H9 (cell line): ENCODE results near the gene MIEF1. TPM values are rescaled to one million over a fixed set of nuclear protein-coding genes. Genes with fewer than 3 reads are reported as not detected.

Experiments
- DNase-seq: peaks from one replicate; pipeline ENCODE4 v3.0.0-alpha.2; 2017
- H2AFZ ChIP-seq: one replicate; pipeline ENCODE4 v1.6.1; 2013; ENCODE audit warnings: mild to moderate bottlenecking, low read length, control low read depth, moderate library complexity
- H2AK5ac ChIP-seq: 2 replicates; pipeline ENCODE4 v1.6.1; 2013; ENCODE audit warnings: low read length, control low read depth, mixed read lengths; ENCODE audit not compliant: insufficient read length
- H2BK120ac ChIP-seq: one replicate; pipeline ENCODE4 v1.6.1; 2013; ENCODE audit warnings: low read depth, mild to moderate bottlenecking, low read length, control low read depth, inconsistent platforms; ENCODE audit not compliant: poor library complexity, severe bottlenecking
- H2BK12ac ChIP-seq: 2 replicates; pipeline ENCODE4 v1.6.1; 2013; ENCODE audit warnings: low read length, control low read depth, mixed read lengths, low read depth; ENCODE audit not compliant: insufficient read length
- H2BK15ac ChIP-seq: 2 replicates; pipeline ENCODE4 v1.6.1; 2013; ENCODE audit warnings: low read depth, low read length, control low read depth
- H2BK20ac ChIP-seq: one replicate; pipeline ENCODE4 v1.6.1; 2013; ENCODE audit warnings: low read depth, mild to moderate bottlenecking, low read length, control low read depth, inconsistent platforms; ENCODE audit not compliant: poor library complexity, severe bottlenecking
- H2BK5ac ChIP-seq: 2 replicates; pipeline ENCODE4 v1.6.1; 2013; ENCODE audit warnings: low read length, control low read depth, mixed read lengths; ENCODE audit not compliant: insufficient read length
- H3K14ac ChIP-seq: 2 replicates; pipeline ENCODE4 v1.6.1; 2013; ENCODE audit warnings: low read length, control low read depth; ENCODE audit not compliant: insufficient read depth
- H3K18ac ChIP-seq: 2 replicates; pipeline ENCODE4 v1.6.1; 2013; ENCODE audit warnings: low read depth, mild to moderate bottlenecking, mixed read lengths, low read length, control low read depth; ENCODE audit not compliant: insufficient read length
- H3K23ac ChIP-seq: 2 replicates; pipeline ENCODE4 v1.6.1; 2013; ENCODE audit warnings: low read length, control low read depth, mixed read lengths, low read depth; ENCODE audit not compliant: insufficient read length
- H3K23me2 ChIP-seq: 2 replicates; pipeline ENCODE4 v1.6.1; 2013; ENCODE audit warnings: low read depth, mild to moderate bottlenecking, mixed read lengths, low read length, control low read depth; ENCODE audit not compliant: insufficient read length, poor library complexity, severe bottlenecking
- H3K27ac ChIP-seq: 2 replicates; pipeline ENCODE4 v1.5.1; 2013; ENCODE audit warnings: low read length, control low read depth, mixed read lengths, low read depth; ENCODE audit not compliant: insufficient read length
- H3K27me3 ChIP-seq: 2 replicates; pipeline ENCODE4 v1.6.1; 2013; ENCODE audit warnings: low read length, control low read depth, inconsistent platforms; ENCODE audit not compliant: insufficient read depth
- H3K4ac ChIP-seq: 2 replicates; pipeline ENCODE4 v1.6.1; 2013; ENCODE audit warnings: low read depth, mild to moderate bottlenecking, control low read depth, inconsistent platforms, low read length, moderate library complexity
- H3K4me1 ChIP-seq: 2 replicates; pipeline ENCODE4 v1.6.1; 2013; ENCODE audit warnings: low read length, control low read depth, inconsistent platforms; ENCODE audit not compliant: insufficient read depth
- H3K4me2 ChIP-seq: 2 replicates; pipeline ENCODE4 v1.6.1; 2013; ENCODE audit warnings: low read length, control low read depth, mixed read lengths; ENCODE audit not compliant: insufficient read length, insufficient read depth
- H3K56ac ChIP-seq: 2 replicates; pipeline ENCODE4 v1.6.1; 2013; ENCODE audit warnings: low read depth, mild to moderate bottlenecking, mixed read lengths, low read length, control low read depth; ENCODE audit not compliant: insufficient read length
- H3K79me1 ChIP-seq: 2 replicates; pipeline ENCODE4 v1.6.1; 2013; ENCODE audit warnings: low read depth, mild to moderate bottlenecking, moderate library complexity, low read length, control low read depth, inconsistent platforms; ENCODE audit not compliant: insufficient read depth, poor library complexity, severe bottlenecking
- H3K79me2 ChIP-seq: 2 replicates; pipeline ENCODE4 v1.6.1; 2013; ENCODE audit warnings: low read length, control low read depth, inconsistent platforms; ENCODE audit not compliant: insufficient read depth
- H3K9ac ChIP-seq: 2 replicates; pipeline ENCODE4 v1.6.1; 2013; ENCODE audit warnings: low read length, control low read depth, mixed read lengths; ENCODE audit not compliant: insufficient read length; ENCODE audit errors: extremely low read depth
- H3K9me3 ChIP-seq: one replicate; pipeline ENCODE4 v1.6.1; 2013; ENCODE audit warnings: low read depth, low read length, inconsistent platforms; ENCODE audit not compliant: control insufficient read depth
- H3T11ph ChIP-seq: one replicate; pipeline ENCODE4 v1.6.1; 2013; ENCODE audit warnings: mild to moderate bottlenecking, low read length, control low read depth, inconsistent platforms
- H4K20me1 ChIP-seq: one replicate; pipeline ENCODE4 v1.6.1; 2013; ENCODE audit not compliant: control insufficient read depth, insufficient read length, insufficient read depth
- H4K5ac ChIP-seq: 2 replicates; pipeline ENCODE4 v1.6.1; 2013; ENCODE audit warnings: low read depth, mild to moderate bottlenecking, mixed read lengths, low read length, control low read depth; ENCODE audit not compliant: insufficient read length
- H4K8ac ChIP-seq: replicated peaks from 2 replicates; pipeline ENCODE4 v1.6.1; 2013; ENCODE audit warnings: low read length, control low read depth, mixed read lengths, low read depth; ENCODE audit not compliant: insufficient read length
- H4K91ac ChIP-seq: 2 replicates; pipeline ENCODE4 v1.6.1; 2013; ENCODE audit warnings: low read depth, mild to moderate bottlenecking, moderate library complexity, mixed read lengths, low read length, control low read depth; ENCODE audit not compliant: insufficient read length
- H3K27ac Mint-ChIP-seq, 3 experiments: 2 replicates in 2 of 3; 3 replicates in 1 of 3; pipeline ENCODE4 v1.8.0; 2020 to 2021; ENCODE audit warnings: mixed read lengths in 3 of 3, mild to moderate bottlenecking in 1 of 3, moderate library complexity in 1 of 3
- H3K27me3 Mint-ChIP-seq: 2 replicates; pipeline ENCODE4 v1.8.0; 2021; ENCODE audit warnings: low read depth, mild to moderate bottlenecking, moderate library complexity, mixed read lengths
- H3K36me3 Mint-ChIP-seq, 3 experiments: 2 replicates in 2 of 3; 3 replicates in 1 of 3; pipeline ENCODE4 v1.8.0; 2020 to 2021; ENCODE audit warnings: low read depth in 3 of 3, mixed read lengths in 3 of 3; ENCODE audit not compliant: insufficient read depth in 1 of 3
- H3K4me1 Mint-ChIP-seq, 2 experiments: 2 replicates each; pipeline ENCODE4 v1.8.0; 2020; ENCODE audit warnings: mixed read lengths in 2 of 2
- H3K4me3 Mint-ChIP-seq, 2 experiments: 2 replicates in 1 of 2; 3 replicates in 1 of 2; pipeline ENCODE4 v1.8.0; 2020 to 2021; ENCODE audit warnings: mild to moderate bottlenecking in 2 of 2, mixed read lengths in 2 of 2, moderate library complexity in 1 of 2
- H3K9me3 Mint-ChIP-seq, 2 experiments: 2 replicates in 1 of 2; 3 replicates in 1 of 2; pipeline ENCODE4 v1.8.0; 2020; ENCODE audit warnings: mild to moderate bottlenecking in 2 of 2, mixed read lengths in 2 of 2, moderate library complexity in 1 of 2
- CTCF ChIP-seq: fragments of 200-600 bp; sonication (generic); conservative IDR thresholded peaks from 3 replicates; pipeline ENCODE4 v1.8.0; 2021; ENCODE audit warnings: antibody characterized with exemption, mild to moderate bottlenecking
- WGBS: extraction: QIAGEN DNeasy Blood & Tissue Kit; methylation state at CpG from one replicate; pipeline ENCODE4 v1.1.7; 2013; ENCODE audit warnings: missing lambda C conversion rate, low lambda C conversion rate, mixed read lengths; ENCODE audit not compliant: insufficient read length; ENCODE audit errors: extremely low coverage; 5-methylcytosine and 5-hydroxymethylcytosine counted together
- total RNA-seq: library from RNA; stranded (reverse); gene quantifications from 2 replicates; pipeline ENCODE4 v1.2.1, GENCODE V29; 2021

Gene MIEF1
- total RNA-seq, 1 experiment from 2014 or later = 32.6 TPM

- Mint-ChIP-seq H3K4me1 (peaks cover 4 to 15% of the 10 kb centered on the region in 2 experiments), H3K9me3 (peaks cover 7 to 8% of the 10 kb centered on the region in 2 experiments), H3K27me3 (peaks cover 8% of the 10 kb centered on the region), H3K27ac (no peak overlapping the region), H3K4me3 (no peak overlapping the region), H3K36me3 (peaks cover 0 to 5% (median 0%) of the 10 kb centered on the region in 3 experiments; a peak in 1 of 7 replicates)
- no peak overlapping the region for H2BK20ac ChIP-seq
- no peak overlapping the region for H2AFZ ChIP-seq
- no peaks in the 10 kb centered on the region for H3K79me1 ChIP-seq
- H3K23ac ChIP-seq = no peak overlapping the region
- no peak overlapping the region for H3K14ac ChIP-seq
- H3K79me2 ChIP-seq = no peaks in the 10 kb centered on the region
- H2AK5ac ChIP-seq = no peak overlapping the region
- no peak overlapping the region for H3K4me2 ChIP-seq
- H4K5ac ChIP-seq = no peak overlapping the region
- peaks cover 14% of the 10 kb centered on the region; the same call in 1 of the 2 replicates for H3K27me3 ChIP-seq
- H2BK15ac ChIP-seq = no peak overlapping the region
- H3K4ac ChIP-seq = no peak overlapping the region
- H2BK12ac ChIP-seq = no peak overlapping the region
- no peak overlapping the region for H3T11ph ChIP-seq
- no peak overlapping the region for H3K56ac ChIP-seq
- DNase-seq = no peak
- no peaks in the 10 kb centered on the region for H3K23me2 ChIP-seq
- no peaks in the 10 kb centered on the region for H4K20me1 ChIP-seq
- H3K27ac ChIP-seq = no peak overlapping the region
- H2BK5ac ChIP-seq = no peak overlapping the region
- H3K18ac ChIP-seq = no peak overlapping the region
- 100% methylated on average over 1 of the region's 9 CpGs for WGBS
- no peak overlapping the region for H4K8ac ChIP-seq
- no peaks in the 10 kb centered on the region for H3K4me1 ChIP-seq
- no peak overlapping the region for H3K9ac ChIP-seq
- no peak overlapping the region for H4K91ac ChIP-seq
- no peak for TF ChIP-seq CTCF
- H3K9me3 ChIP-seq = no peaks in the 10 kb centered on the region
- H2BK120ac ChIP-seq = no peak overlapping the region
These were observed 60.9 kb downstream of the MIEF1 start for GRCh38 chr22:39562839-39563489.
